HepG2 (cell line): Measurements from ENCODE around the gene NOTO. TPM values are rescaled to one million over a fixed set of nuclear protein-coding genes. Genes with fewer than 3 reads are reported as not detected.

Experiments
- DMAP1 ChIP-seq: IDR thresholded peaks from 2 replicates; pipeline ENCODE4 v1.6.1; 2016
- MTF1 ChIP-seq: sonication (generic); formaldehyde crosslinking; IDR thresholded peaks from 2 replicates; pipeline ENCODE4 v1.5.0; 2020; ENCODE audit warnings: missing genetic modification reagents
- NFYC ChIP-seq: IDR thresholded peaks from 2 replicates; pipeline ENCODE4 v1.6.1; 2016; ENCODE audit warnings: missing genetic modification reagents, missing compliant biosample characterization
- POLR2AphosphoS2 ChIP-seq: IDR thresholded peaks from 2 replicates; pipeline ENCODE4 v1.6.1; 2011; ENCODE audit warnings: low read depth, low read length, improper control_type of control experiment
- PTBP1 ChIP-seq: fragments of 200-400 bp; formaldehyde crosslinking; IDR thresholded peaks from 2 replicates; pipeline ENCODE4 v1.6.1; 2018; ENCODE audit warnings: low read length, low read depth; ENCODE audit not compliant: poor library complexity, severe bottlenecking
- SMAD3 ChIP-seq: sonication (generic); formaldehyde crosslinking; IDR thresholded peaks from 2 replicates; pipeline ENCODE4 v1.4.0; 2020; ENCODE audit warnings: missing genetic modification reagents
- SRSF1 ChIP-seq: fragments of 200-400 bp; formaldehyde crosslinking; optimal IDR thresholded peaks from 2 replicates; pipeline ENCODE3; 2017; ENCODE audit warnings: mild to moderate bottlenecking, low read depth, low read length, moderate library complexity
- ZFAT ChIP-seq: sonication (generic); formaldehyde crosslinking; conservative IDR thresholded peaks from 2 replicates; pipeline ENCODE4 v1.8.1; 2023; ENCODE audit warnings: missing genetic modification reagents, inconsistent platforms
- ZNF331 ChIP-seq: sonication (generic); formaldehyde crosslinking; IDR thresholded peaks from 2 replicates; pipeline ENCODE4 v1.4.0; 2020; ENCODE audit warnings: missing genetic modification reagents
- ZNF33A ChIP-seq: sonication (generic); formaldehyde crosslinking; IDR thresholded peaks from 2 replicates; pipeline ENCODE4 v1.5.1; 2020; ENCODE audit warnings: missing genetic modification reagents, mild to moderate bottlenecking, moderate library complexity, borderline replicate concordance
- ZNF530 ChIP-seq: sonication (generic); formaldehyde crosslinking; IDR thresholded peaks from 2 replicates; pipeline ENCODE4 v1.5.0; 2020; ENCODE audit warnings: low read depth, mild to moderate bottlenecking, missing genetic modification reagents
- ZNF749 ChIP-seq: sonication (generic); formaldehyde crosslinking; IDR thresholded peaks from 2 replicates; pipeline ENCODE4 v1.8.0; 2022; ENCODE audit warnings: mild to moderate bottlenecking, missing genetic modification reagents, moderate library complexity, borderline replicate concordance
- polyA plus RNA-seq, 8 experiments: library from polyadenylated mRNA; depleted of rRNA in 3 of 8; stranded (reverse) in 7 of 8; unstranded in 1 of 8; fragments of >200 nt; fragmentation: Illumina TruSeq in 4 of 8; extraction: Trizol in 4 of 8; gene quantifications; 2 replicates each; pipeline versions ENCODE4 v1.2.1 to v1.2.3, GENCODE V29; 2011 to 2016; ENCODE audit warnings: low read depth in 4 of 8, missing spikeins in 1 of 8, mixed read lengths in 1 of 8; ENCODE audit not compliant: insufficient read depth in 1 of 8
- total RNA-seq, 5 experiments: library from RNA; depleted of rRNA; stranded (reverse); fragments of >200 nt; fragmentation: Illumina TruSeq; extraction: Trizol; gene quantifications; 2 replicates each; pipeline ENCODE4 v1.2.3, GENCODE V29; 2016; ENCODE audit warnings: low read depth in 1 of 5
- TF ChIP-seq, protein P1 (sequence below): sonication (generic); formaldehyde crosslinking; IDR thresholded peaks from 2 replicates; pipeline ENCODE4 v1.5.0; 2020; ENCODE audit warnings: missing genetic modification reagents, mild to moderate bottlenecking, borderline replicate concordance
- TF ChIP-seq, protein P2 (sequence below): sonication (generic); formaldehyde crosslinking; IDR thresholded peaks from 2 replicates; pipeline ENCODE4 v1.8.1; 2023; ENCODE audit warnings: mild to moderate bottlenecking, inconsistent platforms, moderate library complexity, missing genetic modification reagents, borderline replicate concordance
- TF ChIP-seq, protein P3 (sequence below): sonication (generic); formaldehyde crosslinking; IDR thresholded peaks from 2 replicates; pipeline ENCODE4 v1.5.0; 2020; ENCODE audit warnings: mild to moderate bottlenecking, low read depth, missing genetic modification reagents, borderline replicate concordance
- TF ChIP-seq, protein P4 (sequence below): sonication (generic); formaldehyde crosslinking; IDR thresholded peaks from 2 replicates; pipeline ENCODE4 v1.5.1; 2020; ENCODE audit warnings: missing genetic modification reagents, mild to moderate bottlenecking, borderline replicate concordance
- TF ChIP-seq, protein P5 (sequence below): sonication (generic); formaldehyde crosslinking; IDR thresholded peaks from 2 replicates; pipeline ENCODE4 v1.4.0; 2020; ENCODE audit warnings: missing genetic modification reagents, borderline replicate concordance
- TF ChIP-seq, protein P6 (sequence below): sonication (generic); formaldehyde crosslinking; IDR thresholded peaks from 2 replicates; pipeline ENCODE4 v1.4.0; 2020; ENCODE audit warnings: missing genetic modification reagents
- TF ChIP-seq, protein P7 (sequence below): conservative IDR thresholded peaks from 2 replicates; pipeline ENCODE4 v1.6.1; 2018; ENCODE audit warnings: missing genetic modification reagents
- TF ChIP-seq, protein P8 (sequence below): sonication (generic); formaldehyde crosslinking; IDR thresholded peaks from 2 replicates; pipeline ENCODE4 v1.5.0; 2020; ENCODE audit warnings: missing genetic modification reagents, mild to moderate bottlenecking, borderline replicate concordance

The NOTO gene
- total and polyA plus RNA-seq, 2 of the 13 experiments (the other 11 are each of a cell fraction or from before 2014, with no cell fraction given): not detected

DNA sequence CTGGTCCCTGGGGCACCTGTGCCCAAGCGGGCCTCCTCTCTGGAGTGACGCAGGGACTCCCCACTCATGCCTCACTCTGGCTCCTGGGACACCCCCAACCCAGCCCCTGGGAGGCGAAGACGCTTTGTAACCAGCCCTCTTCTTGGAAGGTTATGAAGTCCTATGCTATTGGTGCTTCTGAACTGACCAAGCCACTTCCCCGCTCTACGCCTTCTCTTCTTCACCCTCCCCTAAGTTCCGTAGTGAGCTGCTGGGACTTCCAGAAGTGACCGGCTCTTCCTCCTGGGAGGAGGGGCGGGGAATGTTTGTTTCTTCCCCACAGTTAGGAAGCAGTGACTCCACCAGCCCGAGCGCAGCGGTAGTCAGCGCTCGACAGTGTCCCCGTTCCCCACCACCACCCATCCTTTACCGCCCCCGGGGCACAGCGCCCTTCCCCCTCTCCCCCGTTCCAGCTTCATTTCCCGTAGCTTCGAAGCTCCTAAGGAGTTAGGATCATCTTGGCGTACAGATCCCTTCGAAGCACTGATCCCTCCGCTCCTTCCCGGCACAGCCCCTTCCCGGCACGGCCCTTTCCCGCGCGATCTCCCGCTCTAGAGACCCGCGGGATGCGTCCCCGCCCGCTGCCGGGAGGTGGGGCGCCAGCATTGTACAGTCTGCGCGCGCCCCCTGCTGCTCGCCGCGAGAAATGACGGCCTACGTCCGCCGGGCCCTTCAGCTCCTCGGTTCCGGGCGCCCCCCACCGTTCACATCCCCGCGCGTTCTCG lies 25.3 kb upstream of the NOTO start (continued):
- TF ChIP-seq, protein P1, sequence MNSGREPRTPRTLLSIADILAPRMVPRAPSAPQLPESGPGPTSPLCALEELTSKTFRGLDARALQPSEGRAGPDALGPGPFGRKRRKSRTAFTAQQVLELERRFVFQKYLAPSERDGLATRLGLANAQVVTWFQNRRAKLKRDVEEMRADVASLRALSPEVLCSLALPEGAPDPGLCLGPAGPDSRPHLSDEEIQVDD (CRISPR knock-in tag): 0 out of 2 replicates have a peak, but pooled peaks have one; percentile 50
- TF ChIP-seq POLR2AphosphoS2: no peak
- TF ChIP-seq NFYC: no peak
- TF ChIP-seq SRSF1: no peak
- peak; percentile 81 for TF ChIP-seq PTBP1
- TF ChIP-seq ZNF530 (CRISPR knock-in tag): no peak
- TF ChIP-seq MTF1 (CRISPR knock-in tag): no peak
- TF ChIP-seq, protein P2, sequence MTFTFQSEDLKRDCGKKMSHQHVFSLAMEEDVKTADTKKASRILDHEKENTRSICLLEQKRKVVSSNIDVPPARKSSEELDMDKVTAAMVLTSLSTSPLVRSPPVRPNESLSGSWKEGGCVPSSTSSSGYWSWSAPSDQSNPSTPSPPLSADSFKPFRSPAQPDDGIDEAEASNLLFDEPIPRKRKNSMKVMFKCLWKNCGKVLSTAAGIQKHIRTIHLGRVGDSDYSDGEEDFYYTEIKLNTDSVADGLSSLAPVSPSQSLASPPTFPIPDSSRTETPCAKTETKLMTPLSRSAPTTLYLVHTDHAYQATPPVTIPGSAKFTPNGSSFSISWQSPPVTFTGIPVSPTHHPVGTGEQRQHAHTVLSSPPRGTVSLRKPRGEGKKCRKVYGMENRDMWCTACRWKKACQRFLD (CRISPR knock-in tag): no peak
- TF ChIP-seq, protein P3, sequence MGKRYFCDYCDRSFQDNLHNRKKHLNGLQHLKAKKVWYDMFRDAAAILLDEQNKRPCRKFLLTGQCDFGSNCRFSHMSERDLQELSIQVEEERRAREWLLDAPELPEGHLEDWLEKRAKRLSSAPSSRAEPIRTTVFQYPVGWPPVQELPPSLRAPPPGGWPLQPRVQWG (CRISPR knock-in tag): no peak
- TF ChIP-seq, protein P4, sequence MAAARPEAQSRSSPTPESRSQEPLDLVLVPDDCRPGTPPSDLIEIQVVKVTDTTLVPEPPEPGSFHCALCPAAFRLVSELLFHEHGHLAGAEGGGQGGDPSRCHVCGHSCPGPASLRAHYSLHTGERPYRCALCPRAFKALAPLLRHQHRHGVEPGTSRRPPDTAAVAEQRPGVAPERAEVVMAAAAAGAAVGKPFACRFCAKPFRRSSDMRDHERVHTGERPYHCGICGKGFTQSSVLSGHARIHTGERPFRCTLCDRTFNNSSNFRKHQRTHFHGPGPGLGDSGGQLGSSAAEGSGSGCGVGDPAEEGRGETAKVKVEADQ (CRISPR knock-in tag): peak; percentile 67; the same call in 1 of the 2 replicates
- TF ChIP-seq ZNF749 (CRISPR knock-in tag): no peak
- peak; percentile 73; the same call in 1 of the 2 replicates for TF ChIP-seq ZNF331 (CRISPR knock-in tag)
- TF ChIP-seq DMAP1 (CRISPR knock-in tag): peak; percentile 72
- TF ChIP-seq, protein P5, sequence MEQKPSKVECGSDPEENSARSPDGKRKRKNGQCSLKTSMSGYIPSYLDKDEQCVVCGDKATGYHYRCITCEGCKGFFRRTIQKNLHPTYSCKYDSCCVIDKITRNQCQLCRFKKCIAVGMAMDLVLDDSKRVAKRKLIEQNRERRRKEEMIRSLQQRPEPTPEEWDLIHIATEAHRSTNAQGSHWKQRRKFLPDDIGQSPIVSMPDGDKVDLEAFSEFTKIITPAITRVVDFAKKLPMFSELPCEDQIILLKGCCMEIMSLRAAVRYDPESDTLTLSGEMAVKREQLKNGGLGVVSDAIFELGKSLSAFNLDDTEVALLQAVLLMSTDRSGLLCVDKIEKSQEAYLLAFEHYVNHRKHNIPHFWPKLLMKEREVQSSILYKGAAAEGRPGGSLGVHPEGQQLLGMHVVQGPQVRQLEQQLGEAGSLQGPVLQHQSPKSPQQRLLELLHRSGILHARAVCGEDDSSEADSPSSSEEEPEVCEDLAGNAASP (CRISPR knock-in tag): peak; percentile 58; the same call in 1 of the 2 replicates
- TF ChIP-seq SMAD3 (CRISPR knock-in tag): peak; percentile 77; the same call in 1 of the 2 replicates
- TF ChIP-seq, protein P6, sequence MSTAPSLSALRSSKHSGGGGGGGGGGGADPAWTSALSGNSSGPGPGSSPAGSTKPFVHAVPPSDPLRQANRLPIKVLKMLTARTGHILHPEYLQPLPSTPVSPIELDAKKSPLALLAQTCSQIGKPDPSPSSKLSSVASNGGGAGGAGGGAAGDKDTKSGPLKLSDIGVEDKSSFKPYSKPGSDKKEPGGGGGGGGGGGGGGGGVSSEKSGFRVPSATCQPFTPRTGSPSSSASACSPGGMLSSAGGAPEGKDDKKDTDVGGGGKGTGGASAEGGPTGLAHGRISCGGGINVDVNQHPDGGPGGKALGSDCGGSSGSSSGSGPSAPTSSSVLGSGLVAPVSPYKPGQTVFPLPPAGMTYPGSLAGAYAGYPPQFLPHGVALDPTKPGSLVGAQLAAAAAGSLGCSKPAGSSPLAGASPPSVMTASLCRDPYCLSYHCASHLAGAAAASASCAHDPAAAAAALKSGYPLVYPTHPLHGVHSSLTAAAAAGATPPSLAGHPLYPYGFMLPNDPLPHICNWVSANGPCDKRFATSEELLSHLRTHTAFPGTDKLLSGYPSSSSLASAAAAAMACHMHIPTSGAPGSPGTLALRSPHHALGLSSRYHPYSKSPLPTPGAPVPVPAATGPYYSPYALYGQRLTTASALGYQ (CRISPR knock-in tag): 0 out of 2 replicates have a peak, but pooled peaks have one; percentile 43
- TF ChIP-seq, protein P7, sequence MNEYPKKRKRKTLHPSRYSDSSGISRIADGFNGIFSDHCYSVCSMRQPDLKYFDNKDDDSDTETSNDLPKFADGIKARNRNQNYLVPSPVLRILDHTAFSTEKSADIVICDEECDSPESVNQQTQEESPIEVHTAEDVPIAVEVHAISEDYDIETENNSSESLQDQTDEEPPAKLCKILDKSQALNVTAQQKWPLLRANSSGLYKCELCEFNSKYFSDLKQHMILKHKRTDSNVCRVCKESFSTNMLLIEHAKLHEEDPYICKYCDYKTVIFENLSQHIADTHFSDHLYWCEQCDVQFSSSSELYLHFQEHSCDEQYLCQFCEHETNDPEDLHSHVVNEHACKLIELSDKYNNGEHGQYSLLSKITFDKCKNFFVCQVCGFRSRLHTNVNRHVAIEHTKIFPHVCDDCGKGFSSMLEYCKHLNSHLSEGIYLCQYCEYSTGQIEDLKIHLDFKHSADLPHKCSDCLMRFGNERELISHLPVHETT (CRISPR knock-in tag): no peak; the same call in 1 of the 2 replicates
- TF ChIP-seq ZFAT (CRISPR knock-in tag): no peak
- TF ChIP-seq ZNF33A (CRISPR knock-in tag): no peak
- TF ChIP-seq, protein P8, sequence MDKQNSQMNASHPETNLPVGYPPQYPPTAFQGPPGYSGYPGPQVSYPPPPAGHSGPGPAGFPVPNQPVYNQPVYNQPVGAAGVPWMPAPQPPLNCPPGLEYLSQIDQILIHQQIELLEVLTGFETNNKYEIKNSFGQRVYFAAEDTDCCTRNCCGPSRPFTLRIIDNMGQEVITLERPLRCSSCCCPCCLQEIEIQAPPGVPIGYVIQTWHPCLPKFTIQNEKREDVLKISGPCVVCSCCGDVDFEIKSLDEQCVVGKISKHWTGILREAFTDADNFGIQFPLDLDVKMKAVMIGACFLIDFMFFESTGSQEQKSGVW (CRISPR knock-in tag): no peak; the same call in 1 of the 2 replicates
